ENCODE measurements around the gene TPX2.

Gene TPX2

GRCh38 chr20:31839782-31840487 is 100.8 kb downstream of the TPX2 start:
- no peak overlapping the region for H3K27ac ChIP-seq
- H3K27me3 ChIP-seq = peaks cover 0 to 92% (median 0%) of the 10 kb centered on the region in 11 experiments; a peak in 9 of 22 replicates
- no peak overlapping the region for H3K9ac ChIP-seq
- H3K4me1 ChIP-seq = peaks cover 49 to 84% (median 81%) of the 10 kb centered on the region in 10 experiments
- TF ChIP-seq Cebpa-rat (IDR thresholded peaks at IDR 0.05) = no peak
- H3K4me2 ChIP-seq = peak overlapping the region in 4 of 11 experiments; percentile 6 to 92 (median 16); a peak in 5 of 22 replicates
- H3K36me3 ChIP-seq = no peaks in the 10 kb centered on the region
- no peak overlapping the region for H3K4me3 ChIP-seq
- no peaks in the 10 kb centered on the region for H3K9me3 ChIP-seq (replicated peaks in 1 of 11)
- peaks cover 0 to 96% (median 23%) of the 10 kb centered on the region in 11 experiments; a peak in 19 of 22 replicates for H4K20me1 ChIP-seq

GRCh38 chr20:31840906-31841816 is 102.1 kb downstream of the TPX2 start:
- no peak overlapping the region for H3K9ac ChIP-seq
- peaks cover 47 to 84% (median 81%) of the 10 kb centered on the region in 10 experiments for H3K4me1 ChIP-seq
- peaks cover 0 to 80% (median 0%) of the 10 kb centered on the region in 11 experiments; a peak in 5 of 22 replicates for H3K27me3 ChIP-seq
- no peak for TF ChIP-seq Cebpa-rat (IDR thresholded peaks at IDR 0.05)
- H3K4me3 ChIP-seq = no peak overlapping the region
- no peaks in the 10 kb centered on the region for H3K9me3 ChIP-seq (replicated peaks in 1 of 11)
- H3K36me3 ChIP-seq = no peaks in the 10 kb centered on the region
- peaks cover 0 to 93% (median 12%) of the 10 kb centered on the region in 11 experiments; a peak in 16 of 22 replicates for H4K20me1 ChIP-seq
- H3K4me2 ChIP-seq = 0 out of 22 replicates have a peak overlapping the region, but pooled peaks of 2 of the 11 experiments have one; percentile 77 to 78
- no peak overlapping the region for H3K27ac ChIP-seq

- Histone ChIP-seq H4K20me1 (peaks cover 0 to 86% (median 4%) of the 10 kb centered on the region in 11 experiments; a peak in 15 of 22 replicates), H3K4me3 (no peak overlapping the region), H3K4me2 (peak overlapping the region in 8 of 11 experiments; percentile 67 to 87 (median 79); a peak in 14 of 22 replicates), H3K27ac (no peak overlapping the region), H3K27me3 (peaks cover 0 to 73% (median 0%) of the 10 kb centered on the region in 11 experiments; a peak in 5 of 22 replicates), H3K36me3 (no peaks in the 10 kb centered on the region), H3K9me3 (replicated peaks in 1 of 11) (no peaks in the 10 kb centered on the region), H3K4me1 (peaks cover 42 to 80% (median 78%) of the 10 kb centered on the region in 10 experiments), H3K9ac (no peak overlapping the region)
- TF ChIP-seq Cebpa-rat (IDR thresholded peaks at IDR 0.05) = no peak
These were observed 102.8 kb downstream of the TPX2 start for GRCh38 chr20:31841928-31842327.

- Histone ChIP-seq H3K36me3 (no peaks in the 10 kb centered on the region), H3K4me3 (no peak overlapping the region), H3K4me2 (peak overlapping the region; percentile 52 to 87 (median 77)), H3K9ac (peak overlapping the region in 6 of 11 experiments; percentile 4 to 36 (median 18); a peak in 8 of 22 replicates), H3K9me3 (replicated peaks in 1 of 11) (no peaks in the 10 kb centered on the region), H3K4me1 (peaks cover 35 to 73% (median 71%) of the 10 kb centered on the region in 10 experiments), H3K27me3 (peaks cover 0 to 66% (median 0%) of the 10 kb centered on the region in 11 experiments; a peak in 5 of 22 replicates), H3K27ac (peak overlapping the region in 1 of 11 experiments; percentile 4; a peak in 1 of 22 replicates), H4K20me1 (peaks cover 0 to 79% (median 0%) of the 10 kb centered on the region in 11 experiments; a peak in 7 of 22 replicates)
- no peak for TF ChIP-seq Cebpa-rat (IDR thresholded peaks at IDR 0.05)
These were observed 103.5 kb downstream of the TPX2 start for GRCh38 chr20:31842471-31843157.

GRCh38 chr20:31843288-31843687 is 104.2 kb downstream of the TPX2 start:
- Histone ChIP-seq H3K4me2 (peak overlapping the region; percentile 52 to 87 (median 77)), H4K20me1 (peaks cover 0 to 72% (median 0%) of the 10 kb centered on the region in 11 experiments; a peak in 7 of 22 replicates), H3K9ac (peak overlapping the region in 2 of 11 experiments; percentile 16 to 36; a peak in 2 of 22 replicates), H3K36me3 (no peaks in the 10 kb centered on the region), H3K27me3 (peaks cover 0 to 59% (median 0%) of the 10 kb centered on the region in 11 experiments; a peak in 5 of 22 replicates), H3K27ac (peak overlapping the region in 1 of 11 experiments; percentile 4; a peak in 1 of 22 replicates), H3K9me3 (replicated peaks in 1 of 11) (no peaks in the 10 kb centered on the region), H3K4me1 (peaks cover 28 to 66% (median 64%) of the 10 kb centered on the region in 10 experiments), H3K4me3 (no peak overlapping the region)
- TF ChIP-seq Cebpa-rat (IDR thresholded peaks at IDR 0.05) = no peak

GRCh38 chr20:31843881-31844280 is 104.8 kb downstream of the TPX2 start:
- H3K27ac ChIP-seq = no peak overlapping the region
- H3K9ac ChIP-seq = peak overlapping the region in 1 of 11 experiments; percentile 14; a peak in 1 of 22 replicates
- H3K4me2 ChIP-seq = peak overlapping the region in 8 of 11 experiments; percentile 52 to 85 (median 78); a peak in 12 of 22 replicates
- peaks cover 0 to 66% (median 0%) of the 10 kb centered on the region in 11 experiments; a peak in 7 of 22 replicates for H4K20me1 ChIP-seq
- no peaks in the 10 kb centered on the region for H3K36me3 ChIP-seq
- H3K4me3 ChIP-seq = no peak overlapping the region
- H3K4me1 ChIP-seq = peaks cover 22 to 60% (median 58%) of the 10 kb centered on the region in 10 experiments
- H3K9me3 ChIP-seq (replicated peaks in 1 of 11) = no peaks in the 10 kb centered on the region
- no peak for TF ChIP-seq Cebpa-rat (IDR thresholded peaks at IDR 0.05)
- peaks cover 0 to 53% (median 0%) of the 10 kb centered on the region in 11 experiments; a peak in 5 of 22 replicates for H3K27me3 ChIP-seq

GRCh38 chr20:31844737-31845299 is 105.7 kb downstream of the TPX2 start:
- peaks cover 0 to 57% (median 0%) of the 10 kb centered on the region in 11 experiments; a peak in 7 of 22 replicates for H4K20me1 ChIP-seq
- H3K27me3 ChIP-seq = peaks cover 0 to 44% (median 0%) of the 10 kb centered on the region in 11 experiments; a peak in 5 of 22 replicates
- H3K9ac ChIP-seq = peak overlapping the region in 1 of 11 experiments; percentile 21; a peak in 1 of 22 replicates
- no peaks in the 10 kb centered on the region for H3K9me3 ChIP-seq (replicated peaks in 1 of 11)
- H3K4me3 ChIP-seq = no peak overlapping the region
- TF ChIP-seq Cebpa-rat (IDR thresholded peaks at IDR 0.05) = no peak
- H3K36me3 ChIP-seq = no peaks in the 10 kb centered on the region
- H3K4me1 ChIP-seq = peaks cover 22 to 52% (median 49%) of the 10 kb centered on the region in 10 experiments
- no peak overlapping the region for H3K27ac ChIP-seq
- peak overlapping the region in 9 of 11 experiments; percentile 40 to 82 (median 74); a peak in 15 of 22 replicates for H3K4me2 ChIP-seq
